Nephron progenitor cell (in vitro differentiated cells): ENCODE measurements around the gene PIGW.
A peak's percentile ranks its signal among the peaks of the same experiment; 100 is the strongest.

Source experiments
- DNase-seq: peaks from one replicate; pipeline ENCODE4 v3.0.0; 2021
- H3K27ac Mint-ChIP-seq: 2 replicates; pipeline ENCODE4 v1.8.0; 2021; ENCODE audit warnings: mild to moderate bottlenecking, moderate library complexity, mixed read lengths
- H3K27me3 Mint-ChIP-seq: 2 replicates; pipeline ENCODE4 v1.8.0; 2021; ENCODE audit warnings: mild to moderate bottlenecking, low read depth, mixed read lengths; ENCODE audit not compliant: poor library complexity
- H3K36me3 Mint-ChIP-seq: 2 replicates; pipeline ENCODE4 v1.8.0; 2021; ENCODE audit warnings: low read depth, mixed read lengths
- H3K4me1 Mint-ChIP-seq: 2 replicates; pipeline ENCODE4 v1.8.0; 2021; ENCODE audit warnings: mixed read lengths
- H3K4me3 Mint-ChIP-seq: 2 replicates; pipeline ENCODE4 v1.8.0; 2021; ENCODE audit warnings: mild to moderate bottlenecking, moderate library complexity, mixed read lengths
- H3K9me3 Mint-ChIP-seq: 2 replicates; pipeline ENCODE4 v1.8.0; 2021; ENCODE audit warnings: mild to moderate bottlenecking, moderate library complexity, mixed read lengths
- CTCF ChIP-seq: fragments of 200-600 bp; sonication (generic); IDR thresholded peaks from 2 replicates; pipeline ENCODE4 v1.5.0; 2021; ENCODE audit warnings: antibody characterized with exemption

Gene PIGW

GRCh38 chr17:36500745-36501225 lies 34.0 kb upstream of the PIGW start:
- DNase-seq: no peak
- Mint-ChIP-seq H3K36me3 (peaks cover 54% of the 10 kb centered on the region), H3K27me3 (peaks cover 5% of the 10 kb centered on the region), H3K27ac (no peak overlapping the region), H3K4me3 (no peak overlapping the region), H3K9me3 (no peaks in the 10 kb centered on the region), H3K4me1 (peaks cover 6% of the 10 kb centered on the region)
- no peak for TF ChIP-seq CTCF

GRCh38 chr17:36501351-36501750 lies 33.4 kb upstream of the PIGW start:
- no peak for TF ChIP-seq CTCF
- DNase-seq: no peak
- Mint-ChIP-seq H3K36me3 (peaks cover 51% of the 10 kb centered on the region), H3K4me3 (no peak overlapping the region), H3K27me3 (peaks cover 5% of the 10 kb centered on the region), H3K27ac (no peak overlapping the region), H3K4me1 (peaks cover 6% of the 10 kb centered on the region), H3K9me3 (no peaks in the 10 kb centered on the region)

- no peak overlapping the region for H3K4me3 Mint-ChIP-seq
- H3K27me3 Mint-ChIP-seq: peaks cover 5% of the 10 kb centered on the region
- TF ChIP-seq CTCF: no peak
- H3K4me1 Mint-ChIP-seq: peaks cover 6% of the 10 kb centered on the region
- no peak for DNase-seq
- H3K36me3 Mint-ChIP-seq: peaks cover 49% of the 10 kb centered on the region
- no peaks in the 10 kb centered on the region for H3K9me3 Mint-ChIP-seq
- H3K27ac Mint-ChIP-seq: peak overlapping the region; percentile 55
Observed at GRCh38 chr17:36501963-36502362, 32.8 kb upstream of the PIGW start.

GRCh38 chr17:36503456-36504155 lies 31.2 kb upstream of the PIGW start:
- DNase-seq: no peak
- no peak for TF ChIP-seq CTCF
- Mint-ChIP-seq H3K36me3 (peaks cover 42% of the 10 kb centered on the region), H3K27me3 (peaks cover 5% of the 10 kb centered on the region), H3K4me3 (no peak overlapping the region), H3K9me3 (no peaks in the 10 kb centered on the region), H3K27ac (peak overlapping the region; percentile 92), H3K4me1 (peaks cover 6% of the 10 kb centered on the region)

GRCh38 chr17:36504156-36504545 lies 30.6 kb upstream of the PIGW start:
- DNase-seq: no peak
- Mint-ChIP-seq H3K4me1 (peaks cover 6% of the 10 kb centered on the region), H3K36me3 (peaks cover 39% of the 10 kb centered on the region), H3K27me3 (peaks cover 5% of the 10 kb centered on the region), H3K27ac (no peak overlapping the region), H3K4me3 (no peak overlapping the region), H3K9me3 (no peaks in the 10 kb centered on the region)
- TF ChIP-seq CTCF: no peak

GRCh38 chr17:36505171-36505570 lies 29.6 kb upstream of the PIGW start:
- no peak for TF ChIP-seq CTCF
- no peak for DNase-seq
- peaks cover 6% of the 10 kb centered on the region for H3K4me1 Mint-ChIP-seq
- H3K27ac Mint-ChIP-seq: no peak overlapping the region
- H3K9me3 Mint-ChIP-seq: no peaks in the 10 kb centered on the region
- peaks cover 5% of the 10 kb centered on the region for H3K27me3 Mint-ChIP-seq
- peaks cover 46% of the 10 kb centered on the region for H3K36me3 Mint-ChIP-seq
- H3K4me3 Mint-ChIP-seq: no peak overlapping the region
